Measurements from ENCODE around the gene GPR142. TPM values are rescaled to one million over a fixed set of nuclear protein-coding genes. Genes with fewer than 3 reads are reported as not detected.

The GPR142 gene
- total RNA-seq, 6 donors from 2014 or later = 0.27 TPM; not detected in 5

DNA sequence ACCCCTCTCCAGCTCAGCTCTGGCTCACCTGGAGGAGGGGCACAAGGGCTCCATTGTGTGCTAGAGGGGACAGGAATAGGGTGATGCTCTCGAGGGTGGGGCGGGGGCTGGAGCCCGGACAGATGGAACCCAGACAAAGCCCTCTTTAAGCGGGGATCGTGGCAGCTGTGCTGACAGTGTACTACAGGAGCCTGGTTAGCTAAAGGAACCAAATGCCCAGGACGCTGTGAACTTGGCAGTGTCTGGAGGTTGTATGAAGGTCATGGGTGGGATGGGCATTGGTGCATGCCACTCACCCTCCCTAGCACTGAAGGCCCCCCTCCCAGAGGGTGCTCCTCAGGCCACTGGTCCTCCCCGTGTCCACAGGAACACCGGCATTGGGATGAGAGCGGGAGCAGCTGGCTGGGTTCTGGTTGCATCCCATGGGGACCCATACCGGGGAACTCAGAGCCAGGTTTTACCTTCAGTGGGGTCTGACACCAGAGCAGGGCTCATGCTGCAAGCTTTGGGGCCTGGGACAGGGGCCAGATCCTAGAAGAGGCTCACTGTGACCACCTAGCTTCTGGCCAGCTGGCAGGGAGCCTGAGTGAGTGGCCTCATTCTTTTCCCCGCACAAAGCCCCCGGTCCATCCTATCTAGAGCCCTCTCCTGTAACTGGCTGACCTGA is 29.3 kb upstream of the GPR142 start:
- H3K9me3 ChIP-seq = no peaks in the 10 kb centered on the region
- WGBS, 2 donors = 63 to 76% methylated on average over 8 to 11 of the region's 12 CpGs
- no peak overlapping the region for H3K4me3 ChIP-seq
- DNase-seq (peak in 1 of 2 donors; percentile 18), ATAC-seq (ENCODE audit: low FRiP score in 2 of 2) (no peak)
- H3K4me1 ChIP-seq = no peaks in the 10 kb centered on the region
- no peak for TF ChIP-seq EP300 (IDR thresholded peaks at IDR 0.05)
- TF ChIP-seq POLR2AphosphoS5 (IDR thresholded peaks at IDR 0.05) = no peak
- TF ChIP-seq, protein P1, sequence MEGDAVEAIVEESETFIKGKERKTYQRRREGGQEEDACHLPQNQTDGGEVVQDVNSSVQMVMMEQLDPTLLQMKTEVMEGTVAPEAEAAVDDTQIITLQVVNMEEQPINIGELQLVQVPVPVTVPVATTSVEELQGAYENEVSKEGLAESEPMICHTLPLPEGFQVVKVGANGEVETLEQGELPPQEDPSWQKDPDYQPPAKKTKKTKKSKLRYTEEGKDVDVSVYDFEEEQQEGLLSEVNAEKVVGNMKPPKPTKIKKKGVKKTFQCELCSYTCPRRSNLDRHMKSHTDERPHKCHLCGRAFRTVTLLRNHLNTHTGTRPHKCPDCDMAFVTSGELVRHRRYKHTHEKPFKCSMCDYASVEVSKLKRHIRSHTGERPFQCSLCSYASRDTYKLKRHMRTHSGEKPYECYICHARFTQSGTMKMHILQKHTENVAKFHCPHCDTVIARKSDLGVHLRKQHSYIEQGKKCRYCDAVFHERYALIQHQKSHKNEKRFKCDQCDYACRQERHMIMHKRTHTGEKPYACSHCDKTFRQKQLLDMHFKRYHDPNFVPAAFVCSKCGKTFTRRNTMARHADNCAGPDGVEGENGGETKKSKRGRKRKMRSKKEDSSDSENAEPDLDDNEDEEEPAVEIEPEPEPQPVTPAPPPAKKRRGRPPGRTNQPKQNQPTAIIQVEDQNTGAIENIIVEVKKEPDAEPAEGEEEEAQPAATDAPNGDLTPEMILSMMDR (IDR thresholded peaks at IDR 0.05) = no peak
- no peak for TF ChIP-seq POLR2A (IDR thresholded peaks at IDR 0.05)
- H3K36me3 ChIP-seq = no peaks in the 10 kb centered on the region
- H3K27ac ChIP-seq = no peak overlapping the region
- no peaks in the 10 kb centered on the region for H3K27me3 ChIP-seq

DNA sequence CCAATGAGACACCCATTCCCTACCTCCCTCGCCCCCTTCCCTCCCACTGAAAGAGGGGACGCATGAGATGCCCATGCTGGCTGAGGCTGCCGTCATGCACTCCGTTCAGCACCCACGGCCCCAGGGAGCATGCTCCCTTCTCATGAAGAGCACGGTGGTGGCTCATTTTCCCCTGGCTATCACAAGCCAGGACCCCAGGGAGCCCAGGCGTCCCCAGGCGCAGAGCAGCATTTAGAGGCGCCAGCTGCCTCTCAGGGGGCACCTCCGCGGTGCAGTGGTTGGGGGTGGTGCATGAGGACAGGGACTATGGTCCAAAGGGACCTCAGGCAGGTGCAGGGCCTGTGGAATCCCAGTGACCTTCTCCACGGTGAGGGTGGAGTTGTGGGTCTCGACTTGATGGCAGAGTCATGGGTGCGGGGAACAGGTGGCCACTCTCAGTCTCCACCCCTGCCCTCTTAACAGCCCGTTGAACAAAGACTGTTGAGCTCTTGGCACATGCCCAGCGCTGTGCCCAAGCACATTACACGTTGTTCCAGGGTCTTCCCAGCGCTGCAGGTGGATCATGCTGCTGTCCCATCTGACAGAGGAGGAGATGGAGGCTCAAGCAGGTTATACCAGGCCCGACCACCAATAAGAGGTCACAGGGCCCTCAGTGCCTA is 27.6 kb upstream of the GPR142 start:
- TF ChIP-seq POLR2A (IDR thresholded peaks at IDR 0.05) = no peak
- TF ChIP-seq POLR2AphosphoS5 (IDR thresholded peaks at IDR 0.05) = no peak
- TF ChIP-seq, protein P1 (IDR thresholded peaks at IDR 0.05) = no peak
- no peak for TF ChIP-seq EP300 (IDR thresholded peaks at IDR 0.05)
- peak in 1 of 2 donors; percentile 54 for DNase-seq
- no peak overlapping the region for H3K4me3 ChIP-seq
- H3K36me3 ChIP-seq = no peaks in the 10 kb centered on the region
- H3K9me3 ChIP-seq = no peaks in the 10 kb centered on the region
- WGBS, 2 donors = 68 to 76% methylated on average over 6 to 18 of the region's 19 CpGs
- no peaks in the 10 kb centered on the region for H3K4me1 ChIP-seq
- H3K27ac ChIP-seq = no peak overlapping the region
- H3K27me3 ChIP-seq = no peaks in the 10 kb centered on the region
- ATAC-seq (ENCODE audit: low FRiP score in 2 of 2) = no peak

DNA sequence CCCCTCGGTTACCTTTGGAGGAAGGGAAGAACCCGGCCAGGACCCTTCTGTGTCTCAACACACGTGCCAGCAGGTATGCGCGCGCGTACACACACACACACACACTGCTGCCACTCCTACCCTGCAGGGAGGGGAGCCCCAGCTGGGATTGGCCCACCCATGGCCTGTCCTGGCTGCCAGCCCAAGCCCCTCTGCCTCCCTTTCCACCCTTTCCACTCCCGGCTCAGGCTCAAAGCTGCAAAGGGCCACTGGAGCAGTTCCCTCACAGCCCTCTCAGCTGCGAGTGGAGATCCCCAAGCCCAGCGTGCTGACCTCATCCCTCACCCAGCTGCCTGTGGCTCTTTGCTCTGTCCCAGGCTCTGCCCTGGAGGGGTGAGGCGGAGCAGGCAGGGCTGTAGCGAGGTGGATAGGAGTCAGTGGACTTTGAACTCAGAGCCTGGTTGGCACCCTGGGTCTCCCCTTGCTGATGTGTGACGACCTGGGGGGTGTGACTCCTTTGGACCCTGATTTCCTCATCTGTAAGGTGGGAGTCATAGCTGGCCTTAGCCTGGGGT is 26.8 kb upstream of the GPR142 start:
- H3K27ac ChIP-seq = no peak overlapping the region
- no peaks in the 10 kb centered on the region for H3K27me3 ChIP-seq
- 65 to 69% methylated on average over 5 to 13 of the region's 13 CpGs for WGBS, 2 donors
- TF ChIP-seq POLR2A (IDR thresholded peaks at IDR 0.05) (no peak), POLR2AphosphoS5 (IDR thresholded peaks at IDR 0.05) (no peak), EP300 (IDR thresholded peaks at IDR 0.05) (no peak)
- TF ChIP-seq, protein P1 (IDR thresholded peaks at IDR 0.05) = no peak
- H3K4me3 ChIP-seq = no peak overlapping the region
- no peaks in the 10 kb centered on the region for H3K36me3 ChIP-seq
- no peak for ATAC-seq (ENCODE audit: low FRiP score in 2 of 2)
- no peaks in the 10 kb centered on the region for H3K4me1 ChIP-seq
- H3K9me3 ChIP-seq = no peaks in the 10 kb centered on the region
- peak in 1 of 2 donors; percentile 48 for DNase-seq

DNA sequence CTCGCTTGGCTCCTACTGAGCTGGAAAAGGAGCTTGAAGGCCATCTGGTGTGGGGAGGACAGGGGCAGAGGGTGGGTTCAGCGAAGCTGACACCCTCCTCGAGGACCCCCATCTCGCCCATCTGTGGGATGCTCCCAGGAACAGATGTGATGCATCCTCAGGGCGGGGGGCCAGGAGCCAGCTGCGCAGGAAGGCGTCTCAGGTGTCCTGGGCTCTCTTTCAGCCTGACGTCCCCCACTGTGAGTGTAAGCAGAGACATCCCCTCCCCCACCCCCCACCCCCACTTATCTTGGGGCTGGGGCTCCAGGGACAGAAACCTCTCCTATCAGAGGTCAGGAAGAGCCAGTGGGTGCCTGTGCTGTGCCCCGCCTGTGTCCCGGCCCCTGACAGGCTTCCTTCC is 25.1 kb upstream of the GPR142 start:
- Histone ChIP-seq H3K36me3 (no peaks in the 10 kb centered on the region), H3K27me3 (no peaks in the 10 kb centered on the region), H3K4me3 (no peak overlapping the region), H3K9me3 (no peaks in the 10 kb centered on the region), H3K27ac (no peak overlapping the region), H3K4me1 (no peaks in the 10 kb centered on the region)
- 82 to 86% methylated on average over 2 to 10 of the region's 10 CpGs for WGBS, 2 donors
- ATAC-seq (ENCODE audit: low FRiP score in 2 of 2) (no peak), DNase-seq (peak in 1 of 2 donors; percentile 22)
- TF ChIP-seq POLR2AphosphoS5 (IDR thresholded peaks at IDR 0.05) (no peak), EP300 (IDR thresholded peaks at IDR 0.05) (no peak), POLR2A (IDR thresholded peaks at IDR 0.05) (no peak)
- TF ChIP-seq, protein P1 (IDR thresholded peaks at IDR 0.05) = no peak
